Transverse colon (tissue), 3 donors: ENCODE results near the gene USP22.

Experiments
- CTCF ChIP-seq, 5 experiments: fragments of 200-600 bp in 3 of 5; fragments of 450-650 bp in 2 of 5; sonication (generic) in 3 of 5; IDR thresholded peaks; 1 replicate in 2 of 5; 2 replicates in 3 of 5; pipeline ENCODE4 v1.5.1; 2016 to 2017; ENCODE audit warnings: antibody characterized with exemption in 5 of 5, inconsistent platforms in 3 of 5, mild to moderate bottlenecking in 2 of 5, moderate library complexity in 1 of 5
- POLR2A ChIP-seq: fragments of 450-650 bp; IDR thresholded peaks from one replicate; pipeline ENCODE4 v1.6.1; 2016; ENCODE audit warnings: antibody characterized with exemption, mild to moderate bottlenecking, moderate library complexity

GRCh38 chr17:21058098-21058893, 15.5 kb upstream of the USP22 start:
- TF ChIP-seq POLR2A (no peak), CTCF (IDR thresholded peaks at IDR 0.05) (no peak)
